Endothelial cell of umbilical vein (primary cell): Measurements from ENCODE around the gene SYTL5. TPM values are rescaled to one million over a fixed set of nuclear protein-coding genes. Genes with fewer than 3 reads are reported as not detected.

Experiments
- BruUV-seq: library from RNA; stranded (reverse); fragments of 400-500 nt; replicated peaks from 2 replicates; lab custom pipeline; 2021; lab: Mats Ljungman, UMichigan
- CTCF ChIA-PET: fragments of 300-600, 350-600 bp; sonication (Branson Sonifier 250); formaldehyde crosslinking; loops from one replicate; lab custom pipeline; 2021; ENCODE audit warnings: antibody characterized with exemption, inconsistent platforms; lab: Charles Lee
- POLR2A ChIA-PET: fragments of 300-600, 350-600 bp; sonication (Branson Sonifier 250); formaldehyde crosslinking; loops from one replicate; lab custom pipeline; 2021; ENCODE audit warnings: antibody characterized with exemption, inconsistent platforms; lab: Charles Lee
- DNase-seq: peaks from one replicate; pipeline ENCODE4 v3.0.0-alpha.2; 2011; ENCODE audit warnings: low read depth, low spot score
- FAIRE-seq: peaks from 2 replicates; lab custom pipeline; 2011; peaks lifted over from hg19 to GRCh38; lab: Jason Lieb, UNC
- H2AFZ ChIP-seq: 2 replicates; pipeline ENCODE4 v1.6.0; 2012; ENCODE audit warnings: low read depth, low read length, control low read depth, inconsistent platforms
- H3K27ac ChIP-seq: 2 replicates; pipeline ENCODE4 v1.5.1; 2011; ENCODE audit warnings: low read depth, mild to moderate bottlenecking, control low read depth, low read length, moderate library complexity; ENCODE audit not compliant: insufficient read depth
- H3K27me3 ChIP-seq, 2 experiments: 2 replicates each; pipeline versions ENCODE4 v1.6.0 to v1.6.1; 2011; ENCODE audit warnings: low read length in 2 of 2, mixed read lengths in 1 of 2; ENCODE audit not compliant: control insufficient read depth in 2 of 2, insufficient read depth in 2 of 2
- H3K36me3 ChIP-seq, 2 experiments: 2 replicates in 1 of 2; 3 replicates in 1 of 2; pipeline ENCODE4 v1.5.1; 2011; ENCODE audit warnings: low read length in 2 of 2, mild to moderate bottlenecking in 1 of 2, moderate library complexity in 1 of 2; ENCODE audit not compliant: control insufficient read depth in 2 of 2, insufficient read depth in 2 of 2; ENCODE audit errors: extremely low read depth in 1 of 2
- H3K4me1 ChIP-seq: 3 replicates; pipeline ENCODE4 v1.5.1; 2011; ENCODE audit warnings: mild to moderate bottlenecking, low read length; ENCODE audit not compliant: control insufficient read depth, insufficient read depth; ENCODE audit errors: extremely low read depth
- H3K4me2 ChIP-seq: 2 replicates; pipeline ENCODE4 v1.6.1; 2011; ENCODE audit warnings: low read length, control low read depth, mixed read lengths; ENCODE audit not compliant: insufficient read depth
- H3K4me3 ChIP-seq, 3 experiments: fragments of 200-600 bp in 1 of 3; sonication (generic), shearing (Covaris generic) in 1 of 3; replicated peaks in 1 of 3; 2 replicates each; pipeline ENCODE4 v1.5.1; 2011 to 2016; ENCODE audit warnings: control low read depth in 3 of 3, low read length in 3 of 3, mild to moderate bottlenecking in 2 of 3, inconsistent platforms in 1 of 3, low read depth in 1 of 3, moderate library complexity in 1 of 3; ENCODE audit not compliant: insufficient read depth in 1 of 3
- H3K79me2 ChIP-seq: 2 replicates; pipeline ENCODE4 v1.6.0; 2012; ENCODE audit warnings: low read length, inconsistent platforms; ENCODE audit not compliant: control insufficient read depth, insufficient read depth
- H3K9ac ChIP-seq: replicated peaks from 2 replicates; pipeline ENCODE3; 2011; ENCODE audit warnings: low read length, control low read depth; ENCODE audit not compliant: insufficient read depth; ENCODE audit errors: extremely low read depth
- H3K9me1 ChIP-seq: replicated peaks from 3 replicates; pipeline ENCODE4 v1.6.0; 2011; ENCODE audit warnings: mild to moderate bottlenecking, low read length; ENCODE audit not compliant: control insufficient read depth, insufficient read depth; ENCODE audit errors: extremely low read depth
- H3K9me3 ChIP-seq: replicated peaks from 2 replicates; pipeline ENCODE4 v1.5.1; 2012; ENCODE audit warnings: low read length, inconsistent platforms; ENCODE audit not compliant: control insufficient read depth, insufficient read depth
- H4K20me1 ChIP-seq: replicated peaks from 2 replicates; pipeline ENCODE3; 2011; ENCODE audit warnings: mild to moderate bottlenecking, low read length; ENCODE audit not compliant: control insufficient read depth, insufficient read depth; ENCODE audit errors: extremely low read depth
- EZH2 ChIP-seq: IDR thresholded peaks from 2 replicates; pipeline ENCODE4 v1.6.1; 2012; ENCODE audit warnings: borderline replicate concordance, low read depth, mild to moderate bottlenecking, moderate library complexity, low read length, inconsistent platforms; ENCODE audit not compliant: severe bottlenecking
- FOS ChIP-seq: IDR thresholded peaks from 2 replicates; pipeline ENCODE4 v1.6.1; 2011; ENCODE audit warnings: mild to moderate bottlenecking, low read length, moderate library complexity, borderline replicate concordance; ENCODE audit not compliant: insufficient read depth
- GATA2 ChIP-seq: IDR thresholded peaks from 2 replicates; pipeline ENCODE4 v1.7.0; 2011; ENCODE audit warnings: low read depth, mild to moderate bottlenecking, moderate library complexity, mixed read lengths, low read length; ENCODE audit not compliant: insufficient read length, insufficient read depth
- JUN ChIP-seq: IDR thresholded peaks from 2 replicates; pipeline ENCODE4 v1.6.1; 2011; ENCODE audit warnings: borderline replicate concordance, low read depth; ENCODE audit not compliant: insufficient read length, insufficient read depth
- MYC ChIP-seq: IDR thresholded peaks from one replicate; pipeline ENCODE4 v1.6.1; 2011; ENCODE audit warnings: mild to moderate bottlenecking, low read depth, low read length
- POLR2A ChIP-seq: IDR thresholded peaks from 2 replicates; pipeline ENCODE4 v1.6.1; 2012; ENCODE audit warnings: low read depth, mild to moderate bottlenecking, control low read depth, low read length
- POLR2AphosphoS5 ChIP-seq: IDR thresholded peaks from 2 replicates; pipeline ENCODE4 v1.6.1; 2012; ENCODE audit warnings: low read depth, mild to moderate bottlenecking, control low read depth, low read length, moderate library complexity; ENCODE audit not compliant: insufficient read depth
- dilution Hi-C: fragments of 300-500 bp; cut with MboI; formaldehyde crosslinking; loops from one replicate; pipeline ENCODE4 v1.15.0; 2019; ENCODE audit warnings: low sequenced_read_pairs; ENCODE audit not compliant: extremely low pct_ligation_motif_present
- intact Hi-C: fragments of 100-400 bp; cut with micrococcal nuclease; formaldehyde crosslinking; loops from one replicate; pipeline ENCODE4 v1.10.0; 2022
- polyA plus RNA-seq, 4 experiments: library from polyadenylated mRNA; depleted of rRNA in 3 of 4; stranded (reverse) in 3 of 4; unstranded in 1 of 4; fragments of >200 nt; gene quantifications; 2 replicates each; pipeline versions ENCODE4 v1.2.1 to v1.2.3, GENCODE V29; 2011 to 2012; ENCODE audit warnings: missing spikeins in 1 of 4
- total RNA-seq: library from RNA; stranded (reverse); gene quantifications from 2 replicates; pipeline ENCODE4 v1.2.3, GENCODE V29; 2021
- TF ChIP-seq, protein P1 (sequence below), 2 donors: IDR thresholded peaks; 1 replicate in 1 of 2; 2 replicates in 1 of 2; pipeline ENCODE4 v1.5.1; 2011; ENCODE audit warnings: low read length in 2 of 2, mild to moderate bottlenecking in 2 of 2, moderate library complexity in 2 of 2, control low read depth in 1 of 2, inconsistent platforms in 1 of 2, low read depth in 1 of 2; ENCODE audit not compliant: insufficient read depth in 1 of 2; ENCODE audit errors: extremely low read depth in 1 of 2
- TF ChIP-seq, protein P2 (sequence below): IDR thresholded peaks from 2 replicates; pipeline ENCODE4 v1.6.1; 2011; ENCODE audit not compliant: insufficient read depth, insufficient read length

The SYTL5 gene
- total and polyA plus RNA-seq, 2 donors (not counting 3 experiments of a cell fraction or from before 2014, with no cell fraction given): 0.01 TPM; not detected in 1

DNA sequence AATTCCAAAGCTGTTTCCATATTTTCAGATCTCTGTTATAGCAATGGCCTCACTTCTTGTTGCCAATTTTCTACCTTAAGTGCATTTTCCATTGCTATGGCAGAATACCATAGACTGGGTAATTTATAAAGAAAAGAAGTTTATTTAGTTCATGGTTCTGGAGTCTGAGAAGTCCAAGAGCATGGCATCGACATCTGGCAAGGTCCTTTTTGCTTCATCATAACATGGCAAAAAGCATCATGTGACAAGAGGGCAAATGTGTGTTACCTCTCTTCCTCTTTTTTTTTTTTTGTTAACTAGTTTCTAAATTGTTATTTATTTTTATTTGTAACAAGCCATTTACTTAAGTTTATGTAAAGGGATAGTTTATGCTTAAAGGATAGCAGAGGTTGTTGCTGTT lies 45.2 kb upstream of the SYTL5 start:
- no peaks in the 10 kb centered on the region for H3K36me3 ChIP-seq
- no peak overlapping the region for H3K4me2 ChIP-seq
- no peak overlapping the region for H3K4me3 ChIP-seq
- H3K9ac ChIP-seq: no peak overlapping the region
- intact Hi-C loops: no loop called here
- DNase-seq (no peak), FAIRE-seq (no peak)
- dilution Hi-C loops: no loop called here
- no peaks in the 10 kb centered on the region for H3K79me2 ChIP-seq
- H2AFZ ChIP-seq: no peak overlapping the region
- H3K27ac ChIP-seq: no peak overlapping the region
- ChIA-PET CTCF (no interaction called here), POLR2A (no interaction called here)
- H3K9me3 ChIP-seq: no peaks in the 10 kb centered on the region
- no peaks in the 10 kb centered on the region for H3K9me1 ChIP-seq
- no TSS peak for BruUV-seq
- H3K4me1 ChIP-seq: no peaks in the 10 kb centered on the region
- TF ChIP-seq JUN: no peak
- no peak for TF ChIP-seq MYC
- no peak for TF ChIP-seq POLR2AphosphoS5
- no peak for TF ChIP-seq EZH2
- no peak for TF ChIP-seq POLR2A
- no peak for TF ChIP-seq FOS
- TF ChIP-seq, protein P1, sequence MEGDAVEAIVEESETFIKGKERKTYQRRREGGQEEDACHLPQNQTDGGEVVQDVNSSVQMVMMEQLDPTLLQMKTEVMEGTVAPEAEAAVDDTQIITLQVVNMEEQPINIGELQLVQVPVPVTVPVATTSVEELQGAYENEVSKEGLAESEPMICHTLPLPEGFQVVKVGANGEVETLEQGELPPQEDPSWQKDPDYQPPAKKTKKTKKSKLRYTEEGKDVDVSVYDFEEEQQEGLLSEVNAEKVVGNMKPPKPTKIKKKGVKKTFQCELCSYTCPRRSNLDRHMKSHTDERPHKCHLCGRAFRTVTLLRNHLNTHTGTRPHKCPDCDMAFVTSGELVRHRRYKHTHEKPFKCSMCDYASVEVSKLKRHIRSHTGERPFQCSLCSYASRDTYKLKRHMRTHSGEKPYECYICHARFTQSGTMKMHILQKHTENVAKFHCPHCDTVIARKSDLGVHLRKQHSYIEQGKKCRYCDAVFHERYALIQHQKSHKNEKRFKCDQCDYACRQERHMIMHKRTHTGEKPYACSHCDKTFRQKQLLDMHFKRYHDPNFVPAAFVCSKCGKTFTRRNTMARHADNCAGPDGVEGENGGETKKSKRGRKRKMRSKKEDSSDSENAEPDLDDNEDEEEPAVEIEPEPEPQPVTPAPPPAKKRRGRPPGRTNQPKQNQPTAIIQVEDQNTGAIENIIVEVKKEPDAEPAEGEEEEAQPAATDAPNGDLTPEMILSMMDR (IDR thresholded peaks at IDR 0.05; ENCODE audit: extremely low read depth in 1 of 2, insufficient read depth in 1 of 2, low read depth in 1 of 2, low read length in 2 of 2): no peak
- TF ChIP-seq, protein P2, sequence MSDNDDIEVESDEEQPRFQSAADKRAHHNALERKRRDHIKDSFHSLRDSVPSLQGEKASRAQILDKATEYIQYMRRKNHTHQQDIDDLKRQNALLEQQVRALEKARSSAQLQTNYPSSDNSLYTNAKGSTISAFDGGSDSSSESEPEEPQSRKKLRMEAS: no peak
- TF ChIP-seq GATA2: no peak
- H4K20me1 ChIP-seq: no peaks in the 10 kb centered on the region
- no peaks in the 10 kb centered on the region for H3K27me3 ChIP-seq
